ENCODE data around the gene CD300LG. TPM values are rescaled to one million over a fixed set of nuclear protein-coding genes. Genes with fewer than 3 reads are reported as not detected.

CD300LG gene
- total RNA-seq, 1 experiment from 2014 or later: not detected

GRCh38 chr17:43871946-43872690, 25.1 kb downstream of the CD300LG start:
- intact Hi-C loops (cut with micrococcal nuclease; ENCODE audit: unreplicated experiment): no loop called here
- CTCF ChIA-PET: no interaction called here

DNA sequence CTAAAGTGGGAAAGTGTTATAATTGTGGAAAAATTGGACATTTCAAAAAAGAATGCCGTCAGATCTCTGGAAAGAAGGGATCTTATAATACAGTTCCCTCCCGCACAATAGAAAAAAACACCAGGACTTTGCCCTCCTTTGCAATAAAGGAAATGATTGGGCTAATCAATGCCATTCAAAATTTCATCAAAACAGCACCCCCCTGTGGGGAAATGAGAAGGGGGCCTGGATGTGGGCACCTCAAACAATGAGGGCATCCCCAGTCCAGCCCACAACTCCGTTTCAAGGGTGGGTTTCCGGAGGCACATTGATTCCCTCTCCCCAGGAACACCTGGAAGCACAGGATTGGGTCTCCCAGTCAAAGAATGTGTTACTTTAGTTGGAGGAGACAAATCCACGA, 26.1 kb downstream of the CD300LG start:
- no peak overlapping the region for H3K27ac ChIP-seq (ENCODE audit: low read depth, low read length, poor library complexity, severe bottlenecking)
- BruUV-seq (replicated peaks): no TSS peak
- DNase-seq (ENCODE audit: low spot score): no peak
- no peaks in the 10 kb centered on the region for H3K4me1 ChIP-seq (ENCODE audit: insufficient read depth, low read length, poor library complexity, severe bottlenecking)
- no peaks in the 10 kb centered on the region for H3K27me3 ChIP-seq (replicated peaks; ENCODE audit: insufficient read depth, low read depth, low read length, poor library complexity)
- no peaks in the 10 kb centered on the region for H3K9me3 ChIP-seq (ENCODE audit: low read depth, low read length, poor library complexity, severe bottlenecking)
- intact Hi-C loops (cut with micrococcal nuclease; ENCODE audit: unreplicated experiment): no loop called here
- ChIA-PET POLR2A (ENCODE audit: low non-redundant PET) (no interaction called here), CTCF (no interaction called here)
- TF ChIP-seq EZH2 (IDR thresholded peaks at IDR 0.05; ENCODE audit: borderline replicate concordance, low read depth, low read length, poor library complexity, severe bottlenecking): no peak
- TF ChIP-seq CTCF (conservative IDR thresholded peaks at IDR 0.05; ENCODE audit: low read depth, low read length): peak; percentile 24
- H3K4me3 ChIP-seq (ENCODE audit: low read depth, low read length, poor library complexity, severe bottlenecking): no peak overlapping the region
- no peaks in the 10 kb centered on the region for H3K36me3 ChIP-seq (ENCODE audit: insufficient read depth, low read length, poor library complexity, severe bottlenecking)

More at GRCh38 chr17:43871946-43872690, 25.1 kb downstream of the CD300LG start:
- H3K4me1 ChIP-seq (ENCODE audit: insufficient read depth, low read length, poor library complexity, severe bottlenecking): no peaks in the 10 kb centered on the region
- TF ChIP-seq EZH2 (IDR thresholded peaks at IDR 0.05; ENCODE audit: borderline replicate concordance, low read depth, low read length, poor library complexity, severe bottlenecking) (no peak), CTCF (conservative IDR thresholded peaks at IDR 0.05; ENCODE audit: low read depth, low read length) (no peak)
- DNase-seq (ENCODE audit: low spot score): no peak
- H3K27me3 ChIP-seq (replicated peaks; ENCODE audit: insufficient read depth, low read depth, low read length, poor library complexity): no peaks in the 10 kb centered on the region
- H3K9me3 ChIP-seq (ENCODE audit: low read depth, low read length, poor library complexity, severe bottlenecking): no peaks in the 10 kb centered on the region
- no TSS peak for BruUV-seq (replicated peaks)
- POLR2A ChIA-PET (ENCODE audit: low non-redundant PET): no interaction called here
- no peaks in the 10 kb centered on the region for H3K36me3 ChIP-seq (ENCODE audit: insufficient read depth, low read length, poor library complexity, severe bottlenecking)
- H3K27ac ChIP-seq (ENCODE audit: low read depth, low read length, poor library complexity, severe bottlenecking): no peak overlapping the region
- H3K4me3 ChIP-seq (ENCODE audit: low read depth, low read length, poor library complexity, severe bottlenecking): no peak overlapping the region

DNA sequence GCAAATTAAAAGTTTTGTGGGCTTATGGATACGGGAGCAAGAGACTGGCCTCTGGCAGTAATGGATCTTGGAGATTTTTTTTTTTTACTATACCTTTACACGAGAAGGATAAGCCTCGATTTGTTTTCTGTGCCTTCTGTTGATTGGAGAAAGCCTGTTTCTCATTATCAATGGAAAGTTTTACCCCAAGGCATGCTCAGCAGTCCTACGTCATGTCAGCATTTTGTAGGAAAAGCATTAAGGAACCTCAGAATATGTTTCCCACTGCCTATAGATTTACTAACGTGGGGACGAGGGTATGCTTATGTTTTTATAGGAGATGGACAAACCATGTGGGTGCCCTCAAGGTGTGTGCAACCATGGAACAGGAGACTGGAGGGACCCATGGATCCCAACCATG, 26.8 kb downstream of the CD300LG start:
- BruUV-seq (replicated peaks): no TSS peak
- intact Hi-C loops (cut with micrococcal nuclease; ENCODE audit: unreplicated experiment): no loop called here
- CTCF ChIA-PET: no interaction called here

More for the DNA sequence above, 26.8 kb downstream of the CD300LG start:
- H3K4me1 ChIP-seq (ENCODE audit: insufficient read depth, low read length, poor library complexity, severe bottlenecking): no peaks in the 10 kb centered on the region
- no peaks in the 10 kb centered on the region for H3K36me3 ChIP-seq (ENCODE audit: insufficient read depth, low read length, poor library complexity, severe bottlenecking)
- H3K27me3 ChIP-seq (replicated peaks; ENCODE audit: insufficient read depth, low read depth, low read length, poor library complexity): no peaks in the 10 kb centered on the region
- no peak overlapping the region for H3K27ac ChIP-seq (ENCODE audit: low read depth, low read length, poor library complexity, severe bottlenecking)
- no peak for DNase-seq (ENCODE audit: low spot score)
- H3K9me3 ChIP-seq (ENCODE audit: low read depth, low read length, poor library complexity, severe bottlenecking): no peaks in the 10 kb centered on the region
- H3K4me3 ChIP-seq (ENCODE audit: low read depth, low read length, poor library complexity, severe bottlenecking): no peak overlapping the region
- TF ChIP-seq CTCF (conservative IDR thresholded peaks at IDR 0.05; ENCODE audit: low read depth, low read length) (no peak), EZH2 (IDR thresholded peaks at IDR 0.05; ENCODE audit: borderline replicate concordance, low read depth, low read length, poor library complexity, severe bottlenecking) (no peak)
- POLR2A ChIA-PET (ENCODE audit: low non-redundant PET): no interaction called here
